ENCODE results near the gene NT5C2.

DNA sequence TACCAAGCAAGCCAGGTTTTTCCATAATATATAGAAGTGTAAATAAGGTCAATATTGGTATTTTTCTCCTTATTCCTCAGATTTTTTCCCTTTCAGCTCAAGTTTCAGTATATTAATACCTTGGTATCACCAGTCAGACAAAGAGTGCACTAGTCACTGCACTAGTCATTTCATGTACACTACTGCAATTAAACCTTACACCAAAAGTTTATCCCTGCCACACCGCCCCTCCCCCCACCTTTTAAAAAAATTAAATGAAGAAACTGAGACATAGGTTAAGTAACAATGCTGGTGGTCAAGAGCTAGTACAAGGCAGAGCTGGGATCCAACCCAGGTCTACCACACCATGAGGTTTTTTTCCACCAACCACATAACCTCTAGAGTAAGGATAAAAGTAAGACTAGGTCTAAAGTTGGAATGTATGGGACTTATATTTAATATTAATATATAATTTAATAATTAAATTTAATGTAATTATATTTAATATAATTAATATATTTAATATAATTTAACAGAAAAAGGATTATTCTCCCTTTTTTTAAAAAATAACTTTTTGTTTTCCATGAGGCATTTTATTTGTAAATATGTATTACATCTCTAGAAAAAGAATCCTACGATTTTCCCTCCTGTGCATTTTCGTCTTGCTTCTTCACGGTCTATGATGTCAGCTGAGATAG, 68.5 kb downstream of the NT5C2 start:
- TF ChIP-seq CTCF (conservative IDR thresholded peaks at IDR 0.05 in 1 of 2, IDR thresholded peaks at IDR 0.05 in 1 of 2; ENCODE audit: low read depth in 1 of 2, low read length in 2 of 2) (no peak), EZH2 (IDR thresholded peaks at IDR 0.05; ENCODE audit: low read length, missing control alignments) (no peak)

All from fibroblast of lung (primary cell).